Adrenal gland (tissue), 12 donors: ENCODE results near the gene SLC22A15. TPM values are rescaled to one million over a fixed set of nuclear protein-coding genes. Genes with fewer than 3 reads are reported as not detected.

ENCODE experiments used
- DNase-seq, 7 donors: peaks; one replicate each; pipeline ENCODE4 v3.0.0-alpha.2; 2019 to 2020
- H3K27ac ChIP-seq, 5 donors: fragments of 200-600 bp; sonication (generic) in 4 of 5; 1 replicate in 3 of 5; 2 replicates in 2 of 5; pipeline versions ENCODE4 v1.5.1 to v1.8.0; 2016 to 2020; ENCODE audit warnings: mild to moderate bottlenecking in 1 of 5
- H3K27me3 ChIP-seq: fragments of 200-600 bp; 2 replicates; pipeline ENCODE4 v1.8.0; 2021
- H3K36me3 ChIP-seq, 2 donors: fragments of 200-600 bp; replicated peaks in 1 of 2; 1 replicate in 1 of 2; 2 replicates in 1 of 2; pipeline versions ENCODE4 v1.5.1 to v1.8.0; 2018 to 2022
- H3K4me1 ChIP-seq, 2 donors: fragments of 200-600 bp; replicated peaks in 1 of 2; 1 replicate in 1 of 2; 2 replicates in 1 of 2; pipeline versions ENCODE4 v1.5.1 to v1.8.0; 2018 to 2021
- H3K4me3 ChIP-seq, 4 donors: fragments of 200-600 bp; sonication (generic) in 3 of 4; one replicate each; pipeline ENCODE4 v1.5.1; 2016 to 2018
- H3K9me3 ChIP-seq, 3 donors: fragments of 200-600 bp; sonication (generic) in 1 of 3; replicated peaks in 1 of 3; 1 replicate in 2 of 3; 2 replicates in 1 of 3; pipeline versions ENCODE4 v1.5.1 to v1.8.0; 2016 to 2021
- CTCF ChIP-seq, 6 experiments: fragments of 450-650 bp in 4 of 6; fragments of 200-600 bp in 2 of 6; sonication (generic) in 1 of 6; IDR thresholded peaks; 1 replicate in 5 of 6; 2 replicates in 1 of 6; pipeline versions ENCODE4 v1.5.1 to v1.8.0; 2016 to 2021; ENCODE audit warnings: antibody characterized with exemption in 6 of 6, mild to moderate bottlenecking in 2 of 6, moderate library complexity in 1 of 6
- POLR2A ChIP-seq, 2 donors: fragments of 450-650 bp; IDR thresholded peaks; one replicate each; pipeline ENCODE4 v1.6.1; 2017; ENCODE audit warnings: antibody characterized with exemption in 2 of 2, mild to moderate bottlenecking in 2 of 2, moderate library complexity in 1 of 2
- WGBS, 4 donors: extraction: QIAGEN DNeasy Blood & Tissue Kit in 2 of 4; methylation state at CpG; one replicate each; pipeline versions ENCODE4 v1.1.5 to v1.1.7; 2013 to 2017; 5-methylcytosine and 5-hydroxymethylcytosine counted together
- intact Hi-C, 2 donors: fragments of 100-400 bp; cut with DNase I; formaldehyde crosslinking; loops; one replicate each; pipeline versions ENCODE4 v1.14.1 to v1.15.0; 2022 to 2023
- polyA plus RNA-seq, 3 donors: library from polyadenylated mRNA; stranded (reverse); fragments of 200-250 nt in 2 of 3; fragments of 350-450 nt in 1 of 3; fragmentation: Illumina TruSeq in 1 of 3; extraction: RNeasy Lipid Tissue Mini Kit (QIAGEN cat#74804) in 1 of 3; gene quantifications; one replicate each; pipeline ENCODE4 v1.2.3, GENCODE V29; 2013 to 2014
- total RNA-seq, 9 donors: library from RNA; depleted of rRNA in 4 of 9; stranded (reverse); fragments of >200 nt in 4 of 9; fragments of 120-200 nt in 1 of 9; fragmentation: NEBNext Ultra II Directional in 1 of 9; extraction: Animal tissue kit (Norgen Biotek cat#: 25700) in 1 of 9; gene quantifications; one replicate each; pipeline versions ENCODE4 v1.1.0 to v1.2.4, GENCODE V29; 2013 to 2023
- donor health status: healthy with polysubstance abuse.
- donor health status: Bipolar disorder and iron deficiency.
- donor health status: DM: yes; HTN: yes; CAD: no.
- donor health status: DM: no; HTN: no; CAD: no.
- donor health status: DM: no; HTN: no; CAD: no.
- donor health status: DM: yes; HTN: yes; CAD: no.

Gene SLC22A15
- total and polyA plus RNA-seq, 12 donors: 1.2 to 27.2 (median 5.8) TPM

GRCh38 chr1:116062201-116062600, 85.9 kb downstream of the SLC22A15 start:
- no peaks in the 10 kb centered on the region for H3K4me1 ChIP-seq
- H3K27ac ChIP-seq: no peak overlapping the region
- no peak for DNase-seq
- no peak for TF ChIP-seq POLR2A (IDR thresholded peaks at IDR 0.05)
- TF ChIP-seq CTCF (IDR thresholded peaks at IDR 0.05): no peak
- intact Hi-C loops: no loop called here
- 76 to 87% (median 80%) methylated on average over 1 of the region's 1 CpG for WGBS, 4 donors
- no peak overlapping the region for H3K4me3 ChIP-seq
- H3K9me3 ChIP-seq: peaks cover 0 to 6% (median 0%) of the 10 kb centered on the region in 3 donors
- peaks cover 0 to 2% of the 10 kb centered on the region in 2 donors for H3K36me3 ChIP-seq
- no peaks in the 10 kb centered on the region for H3K27me3 ChIP-seq

- Histone ChIP-seq H3K9me3 (no peaks in the 10 kb centered on the region), H3K4me1 (no peaks in the 10 kb centered on the region), H3K27me3 (no peaks in the 10 kb centered on the region), H3K4me3 (no peak overlapping the region), H3K36me3 (peaks cover 0 to 6% of the 10 kb centered on the region in 2 donors), H3K27ac (no peak overlapping the region)
- intact Hi-C loops: no loop called here
- no peak for DNase-seq
- 90 to 100% (median 92%) methylated on average over 2 of the region's 2 CpGs for WGBS, 4 donors
- no peak for TF ChIP-seq POLR2A (IDR thresholded peaks at IDR 0.05)
- no peak for TF ChIP-seq CTCF (IDR thresholded peaks at IDR 0.05)
Measured at GRCh38 chr1:116064616-116065015, 88.3 kb downstream of the SLC22A15 start.

- intact Hi-C loops: no loop called here
- no peaks in the 10 kb centered on the region for H3K9me3 ChIP-seq
- 79 to 89% (median 82%) methylated on average over 2 of the region's 2 CpGs for WGBS, 4 donors
- peaks cover 0 to 6% of the 10 kb centered on the region in 2 donors for H3K36me3 ChIP-seq
- H3K4me1 ChIP-seq: no peaks in the 10 kb centered on the region
- H3K27me3 ChIP-seq: no peaks in the 10 kb centered on the region
- no peak overlapping the region for H3K4me3 ChIP-seq
- H3K27ac ChIP-seq: no peak overlapping the region
- DNase-seq: no peak
- TF ChIP-seq POLR2A (IDR thresholded peaks at IDR 0.05): no peak
- TF ChIP-seq CTCF (IDR thresholded peaks at IDR 0.05): no peak
Measured at GRCh38 chr1:116066868-116067565, 90.7 kb downstream of the SLC22A15 start.

GRCh38 chr1:116067566-116067890, 91.2 kb downstream of the SLC22A15 start:
- intact Hi-C loops: no loop called here
- H3K36me3 ChIP-seq: peaks cover 0 to 6% of the 10 kb centered on the region in 2 donors
- no peak overlapping the region for H3K27ac ChIP-seq
- TF ChIP-seq POLR2A (IDR thresholded peaks at IDR 0.05) (no peak), CTCF (IDR thresholded peaks at IDR 0.05) (no peak)
- no peaks in the 10 kb centered on the region for H3K4me1 ChIP-seq
- no peak overlapping the region for H3K4me3 ChIP-seq
- DNase-seq: no peak
- 73 to 86% (median 81%) methylated on average over 2 of the region's 2 CpGs for WGBS, 4 donors
- no peaks in the 10 kb centered on the region for H3K27me3 ChIP-seq
- no peaks in the 10 kb centered on the region for H3K9me3 ChIP-seq
